GM18498 (cell line): Measurements from ENCODE around the gene TRMU.
A peak's percentile ranks its signal among the peaks of the same experiment; 100 is the strongest.

Source experiments
- ATAC-seq: cut with Tn5 transposase; IDR thresholded peaks from one replicate; pipeline ENCODE4 v1.9.1; 2021; ENCODE audit warnings: mild to moderate bottlenecking, moderate library complexity; ENCODE audit not compliant: unreplicated experiment

Gene TRMU

GRCh38 chr22:46336119-46337078 is 885 bp downstream of the TRMU start:
- peak; percentile 21 for ATAC-seq

- ATAC-seq, result no peak
Measured at GRCh38 chr22:46337870-46338269, 2.4 kb downstream of the TRMU start.

GRCh38 chr22:46338636-46339035 is 3.1 kb downstream of the TRMU start:
- ATAC-seq, result no peak

GRCh38 chr22:46339956-46340355 is 4.4 kb downstream of the TRMU start:
- ATAC-seq, result no peak

GRCh38 chr22:46340676-46341075 is 5.2 kb downstream of the TRMU start:
- no peak for ATAC-seq

GRCh38 chr22:46346680-46347405 is 11.3 kb downstream of the TRMU start:
- ATAC-seq, result no peak

GRCh38 chr22:46347646-46348045 is 12.1 kb downstream of the TRMU start:
- ATAC-seq, result no peak

GRCh38 chr22:46348099-46348695 is 12.7 kb downstream of the TRMU start:
- ATAC-seq, result no peak

GRCh38 chr22:46349238-46349637 is 13.7 kb downstream of the TRMU start:
- ATAC-seq, result no peak

GRCh38 chr22:46349681-46350080 is 14.2 kb downstream of the TRMU start:
- ATAC-seq, result no peak

- no peak for ATAC-seq
Measured at GRCh38 chr22:46350121-46350520, 14.6 kb downstream of the TRMU start.

GRCh38 chr22:46350646-46351045 is 15.1 kb downstream of the TRMU start:
- ATAC-seq, result no peak

- no peak for ATAC-seq
Measured at GRCh38 chr22:46351131-46351735, 15.7 kb downstream of the TRMU start.

GRCh38 chr22:46351767-46352166 is 16.3 kb downstream of the TRMU start:
- no peak for ATAC-seq

GRCh38 chr22:46352276-46352675 is 16.8 kb downstream of the TRMU start:
- ATAC-seq, result no peak

GRCh38 chr22:46352691-46353386 is 17.3 kb downstream of the TRMU start:
- no peak for ATAC-seq

- ATAC-seq, result no peak
Measured at GRCh38 chr22:46353483-46354105, 18.1 kb downstream of the TRMU start.

GRCh38 chr22:46354176-46354992 is 18.9 kb downstream of the TRMU start:
- no peak for ATAC-seq

GRCh38 chr22:46354993-46355305 is 19.4 kb downstream of the TRMU start:
- ATAC-seq, result no peak
